Nucleus accumbens (tissue), 56 donors: Measurements from ENCODE around the gene OSBPL10.
"Not testable (repeated sequence)": the region's sequence is repeated elsewhere in the genome, so short reads cannot be mapped to it uniquely, and the experiment has no call there.

Source experiments
- DNase-seq, 56 donors: peaks; one replicate each; lab custom pipeline; 2025; lab: John Stamatoyannopoulos, UW

Gene OSBPL10

DNA sequence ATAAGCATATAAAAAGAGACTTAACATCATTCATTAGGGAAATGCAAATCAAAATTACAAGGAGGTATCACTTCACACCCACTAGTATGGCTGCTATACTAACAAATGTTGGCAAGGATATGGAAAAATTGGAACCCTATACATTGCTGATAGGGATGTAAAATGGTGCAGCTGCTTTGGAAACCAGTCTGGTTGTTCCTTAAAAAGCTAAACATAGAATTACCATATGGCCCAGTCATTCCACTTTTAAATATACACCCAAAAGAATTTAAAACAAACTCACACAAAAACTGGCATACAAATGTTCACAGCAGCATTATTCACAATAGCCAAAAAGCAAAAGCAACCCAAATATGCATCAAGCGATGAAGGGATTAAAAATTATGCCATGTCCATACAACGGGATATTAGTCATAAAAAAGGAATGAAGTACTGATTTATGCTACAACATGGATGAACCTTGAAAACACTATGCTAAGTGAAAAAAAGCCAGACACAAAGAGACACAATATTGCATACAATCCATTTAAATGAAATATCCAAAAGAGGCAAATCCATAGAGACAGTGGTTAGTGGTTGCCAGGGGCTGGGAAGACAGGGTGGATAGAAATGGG lies 118.3 kb downstream of the OSBPL10 start:
- no peak for DNase-seq

DNA sequence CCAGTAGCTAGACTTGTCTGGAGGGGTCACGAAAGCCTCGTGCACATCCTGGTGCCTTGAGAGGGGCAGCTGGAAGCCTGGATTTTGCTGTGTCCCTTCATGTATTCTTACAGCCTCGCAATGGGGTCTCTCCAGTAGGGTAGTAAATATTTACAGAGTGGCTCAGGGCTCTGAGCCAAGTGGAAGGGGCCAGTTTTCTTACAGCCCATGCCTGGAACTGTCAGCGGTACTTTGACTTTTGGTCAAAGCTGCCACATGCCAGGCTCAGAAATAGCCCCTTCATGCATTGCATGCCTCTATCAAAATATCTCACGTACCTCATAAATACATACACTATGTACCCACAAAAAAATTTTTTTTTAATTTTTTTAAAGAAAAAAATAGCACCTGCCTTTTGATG lies 119.2 kb downstream of the OSBPL10 start:
- DNase-seq = no peak

DNA sequence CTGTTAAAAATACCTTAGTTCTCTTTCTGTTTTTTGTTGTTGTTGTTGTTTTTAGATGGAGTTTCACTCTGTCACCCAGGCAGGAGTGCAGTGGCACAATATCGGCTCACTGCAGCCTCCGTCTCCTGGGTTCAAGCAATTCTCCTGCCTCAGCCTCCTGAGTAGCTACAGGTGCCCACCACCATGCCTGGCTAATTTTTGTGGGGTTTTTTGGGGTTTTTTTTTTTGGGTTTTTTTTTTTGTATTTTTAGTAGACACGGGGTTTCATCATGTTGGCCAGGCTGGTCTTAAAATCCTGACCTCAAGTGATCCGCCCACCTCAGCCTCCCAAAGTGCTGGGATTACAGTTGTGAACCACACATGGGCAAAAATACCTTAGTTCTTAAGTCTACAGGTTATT lies 120.4 kb downstream of the OSBPL10 start:
- DNase-seq = not testable (repeated sequence)

DNA sequence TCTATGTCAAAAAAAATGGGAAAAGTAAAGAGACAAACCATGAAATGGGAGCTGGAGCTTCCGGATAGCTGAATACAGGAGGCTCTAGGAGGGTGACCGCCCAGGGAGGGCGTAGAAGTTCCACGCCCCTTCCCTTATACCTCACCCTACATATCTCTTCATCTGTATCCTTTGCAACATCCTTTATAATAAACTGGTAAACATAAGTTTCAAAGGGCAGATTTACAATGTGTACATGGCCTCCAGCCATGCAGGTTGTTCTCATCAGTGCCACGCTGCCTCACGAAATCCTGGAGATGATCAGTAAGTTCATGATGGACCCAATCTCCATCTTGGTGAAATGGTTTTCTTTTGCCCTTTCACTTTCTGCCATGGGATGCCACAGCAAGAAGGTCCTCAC lies 121.8 kb downstream of the OSBPL10 start:
- DNase-seq = no peak

DNA sequence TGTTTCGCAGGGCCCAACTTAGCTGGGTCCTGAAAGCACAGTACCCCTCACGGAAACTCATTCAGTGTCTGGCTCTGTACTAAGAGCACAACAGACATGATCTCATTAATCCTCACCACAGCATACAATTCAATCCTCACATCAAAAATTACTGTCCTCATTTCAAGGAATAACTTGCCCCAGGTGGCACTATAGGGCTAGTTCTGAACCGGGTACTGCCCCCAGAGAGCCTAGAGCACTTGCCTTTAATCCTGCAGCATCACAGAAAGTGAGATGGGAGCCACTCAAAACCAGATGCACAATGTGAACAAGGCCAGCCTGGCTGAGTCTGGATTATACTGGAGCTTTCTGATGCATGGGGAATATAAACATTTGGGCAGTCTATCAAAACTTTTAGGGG lies 122.6 kb downstream of the OSBPL10 start:
- DNase-seq = no peak

DNA sequence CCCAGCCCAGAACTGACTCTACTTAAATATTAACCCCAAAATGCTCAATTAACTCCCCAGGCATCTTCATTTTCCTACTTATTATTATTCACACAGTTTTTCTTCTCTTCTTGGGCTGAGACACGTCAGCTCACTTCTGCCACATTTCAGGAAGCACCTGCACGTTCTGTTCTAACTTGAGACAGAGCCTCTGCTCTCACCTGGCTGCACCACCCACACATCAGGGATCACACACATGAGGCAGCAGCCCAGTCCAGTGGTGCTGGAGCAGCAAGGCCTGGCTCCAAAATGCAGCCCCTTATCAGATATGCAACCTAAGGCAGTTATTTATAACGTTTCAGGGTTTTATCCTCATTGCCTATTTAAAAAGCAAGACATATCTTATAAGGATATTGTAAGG lies 127.5 kb downstream of the OSBPL10 start:
- DNase-seq = no peak

DNA sequence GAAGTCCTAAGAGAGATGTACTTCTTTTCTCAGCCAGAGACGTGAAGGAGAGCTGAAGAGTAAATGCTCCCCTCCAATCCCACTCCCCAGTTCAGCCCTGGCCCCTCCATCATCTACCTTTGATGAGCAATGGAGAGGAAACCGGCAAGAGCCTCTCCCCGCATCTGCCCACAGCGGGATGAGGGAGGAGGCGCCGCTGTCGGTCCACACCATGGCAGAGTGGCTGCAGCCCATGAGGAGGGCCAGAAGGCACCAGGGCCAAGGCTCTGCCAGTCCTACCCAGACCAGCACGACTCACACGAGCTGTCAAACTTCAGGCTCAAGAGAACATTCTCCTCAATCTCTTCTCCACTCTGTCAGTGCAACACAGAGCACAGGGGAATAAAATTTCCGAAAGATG lies 129.8 kb downstream of the OSBPL10 start:
- DNase-seq = no peak

DNA sequence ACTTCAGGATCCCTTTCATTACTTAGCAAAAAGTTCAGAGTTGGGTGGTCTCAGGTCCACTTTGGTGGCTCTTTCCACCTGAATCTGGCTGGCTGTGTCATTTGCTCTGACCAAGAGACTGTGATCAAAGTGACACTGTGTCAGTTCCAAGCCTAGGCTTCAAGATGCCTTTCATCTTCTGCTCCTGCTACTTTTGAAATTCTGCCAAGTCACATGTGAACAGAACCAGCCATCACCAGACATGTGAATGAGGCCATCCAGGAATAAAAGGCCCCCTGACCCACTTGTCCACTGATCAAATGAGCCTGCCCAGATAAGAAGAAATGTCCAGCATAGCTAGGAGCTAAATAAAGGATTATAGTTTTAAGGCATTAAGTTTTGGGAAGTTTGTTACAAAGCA lies 132.2 kb downstream of the OSBPL10 start:
- no peak for DNase-seq

DNA sequence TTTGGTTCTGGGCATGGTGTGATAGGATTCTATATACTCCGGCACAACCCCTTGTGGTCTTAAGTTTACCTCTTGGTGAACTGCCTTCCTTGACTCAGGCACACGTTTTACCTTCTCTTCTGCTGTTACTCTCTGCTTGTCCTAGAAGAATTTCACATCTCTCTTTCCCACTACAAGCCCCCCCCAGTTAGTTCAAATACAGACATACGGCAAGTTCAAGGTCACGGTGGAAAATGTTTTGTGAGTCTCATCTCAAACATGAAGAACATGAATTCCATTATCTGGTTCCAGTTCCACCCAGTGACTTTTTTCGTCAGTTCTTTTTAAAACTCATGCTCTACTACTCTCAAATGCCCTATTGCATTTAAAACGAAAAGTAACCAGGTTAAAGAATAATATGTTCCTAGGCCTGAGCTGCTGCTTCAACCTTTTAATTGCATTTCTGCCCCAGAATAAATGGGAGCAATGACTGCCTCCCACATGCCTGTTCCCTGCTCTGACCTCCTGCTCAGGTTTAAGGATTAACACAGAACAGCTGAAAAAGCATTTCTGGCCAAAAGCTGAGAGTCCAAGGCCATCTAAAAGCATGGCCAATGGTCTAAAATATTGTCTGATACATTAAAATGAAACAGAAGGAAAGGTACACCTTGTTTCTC lies 132.8 kb downstream of the OSBPL10 start:
- DNase-seq = no peak

DNA sequence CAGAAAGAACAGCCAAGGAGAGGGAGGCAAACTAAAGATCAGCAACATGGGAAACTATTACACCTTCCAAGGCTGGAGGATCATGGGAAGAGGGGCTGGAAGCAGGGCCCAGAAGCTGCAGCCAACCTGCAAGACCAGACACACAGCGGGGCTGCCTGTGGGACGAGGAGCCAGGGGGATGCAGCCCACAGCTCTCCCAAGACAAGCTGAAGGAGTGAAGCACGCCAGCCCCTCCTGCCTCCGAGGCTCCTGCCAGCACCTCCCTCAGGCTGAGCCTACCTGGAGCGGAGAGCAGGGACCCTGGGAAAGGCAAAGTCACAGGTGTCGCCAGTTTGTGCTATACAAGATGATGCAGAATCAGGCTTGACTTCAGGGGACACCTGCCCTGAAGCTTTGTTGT lies 133.3 kb downstream of the OSBPL10 start:
- no peak for DNase-seq

DNA sequence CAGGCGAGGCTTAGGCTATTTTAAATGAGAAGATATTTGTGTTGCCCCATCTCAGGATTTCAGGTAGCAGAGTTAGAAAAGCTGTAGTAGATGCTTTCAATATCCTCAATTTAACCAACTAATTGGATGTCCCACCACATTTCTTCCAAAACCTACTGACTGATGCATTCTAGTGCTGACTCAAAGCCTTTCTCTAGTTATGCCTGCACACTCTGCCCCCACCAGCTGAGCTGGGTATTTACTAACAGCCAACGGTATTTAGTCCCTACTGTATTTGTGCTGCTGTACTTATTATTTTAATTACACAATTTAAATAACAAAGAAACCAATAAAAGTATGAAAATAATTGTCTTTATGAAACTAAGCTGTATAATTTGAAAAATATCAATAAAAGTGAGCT lies 139.5 kb downstream of the OSBPL10 start:
- DNase-seq = no peak

DNA sequence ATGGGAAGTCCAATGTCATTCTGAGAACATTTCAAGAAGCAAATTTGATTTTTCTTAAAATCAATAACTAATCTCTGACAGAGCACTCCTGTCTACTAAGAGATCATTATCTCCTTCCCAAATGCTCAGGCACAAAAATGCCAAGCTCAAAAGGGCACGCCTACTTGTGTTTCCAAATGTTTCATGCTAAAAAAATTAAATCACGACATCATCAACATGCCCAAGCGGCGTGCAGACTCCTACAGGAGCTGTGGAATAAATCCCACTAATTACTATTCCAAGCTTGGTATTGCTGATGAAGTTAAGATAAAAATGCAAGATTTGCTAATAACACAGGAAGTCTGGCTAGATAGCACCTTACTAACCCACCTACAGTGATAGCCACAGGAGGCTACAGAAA lies 140.8 kb downstream of the OSBPL10 start:
- no peak for DNase-seq

DNA sequence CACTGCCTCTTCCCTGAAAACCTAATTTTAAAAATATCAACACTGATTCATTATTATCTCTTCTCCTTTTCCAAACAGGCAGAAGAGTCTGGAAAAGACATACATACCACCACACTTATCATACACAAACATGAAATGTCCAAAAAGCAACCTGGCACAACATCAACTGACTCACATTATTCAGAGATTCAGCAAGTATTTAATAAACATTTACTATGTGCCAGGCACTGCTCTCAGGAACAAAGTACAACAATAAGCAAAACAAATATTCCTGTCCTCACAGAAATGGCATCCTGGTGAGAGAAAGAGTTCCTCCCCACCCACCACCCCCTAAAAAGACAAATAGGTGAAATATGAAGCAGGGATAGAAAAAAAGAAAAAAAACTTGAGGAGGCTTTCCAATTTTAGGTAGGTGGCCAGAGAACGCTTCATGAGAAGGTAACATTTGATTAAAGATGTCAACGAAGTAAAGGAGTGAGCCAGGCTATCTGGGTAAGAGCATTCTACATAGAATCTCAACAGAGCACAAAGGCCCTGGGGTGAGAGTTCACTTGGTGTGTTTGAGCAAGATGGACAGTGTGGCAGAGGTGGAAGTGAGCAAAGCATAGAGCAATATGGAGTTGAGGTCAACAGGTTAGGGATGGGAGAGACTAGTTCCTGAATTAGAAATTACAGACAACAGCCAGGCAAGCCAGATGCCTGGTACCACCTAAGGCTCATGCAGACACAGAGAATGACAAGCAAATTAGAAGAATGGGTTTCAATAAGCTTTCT lies 141.7 kb downstream of the OSBPL10 start:
- DNase-seq = no peak

DNA sequence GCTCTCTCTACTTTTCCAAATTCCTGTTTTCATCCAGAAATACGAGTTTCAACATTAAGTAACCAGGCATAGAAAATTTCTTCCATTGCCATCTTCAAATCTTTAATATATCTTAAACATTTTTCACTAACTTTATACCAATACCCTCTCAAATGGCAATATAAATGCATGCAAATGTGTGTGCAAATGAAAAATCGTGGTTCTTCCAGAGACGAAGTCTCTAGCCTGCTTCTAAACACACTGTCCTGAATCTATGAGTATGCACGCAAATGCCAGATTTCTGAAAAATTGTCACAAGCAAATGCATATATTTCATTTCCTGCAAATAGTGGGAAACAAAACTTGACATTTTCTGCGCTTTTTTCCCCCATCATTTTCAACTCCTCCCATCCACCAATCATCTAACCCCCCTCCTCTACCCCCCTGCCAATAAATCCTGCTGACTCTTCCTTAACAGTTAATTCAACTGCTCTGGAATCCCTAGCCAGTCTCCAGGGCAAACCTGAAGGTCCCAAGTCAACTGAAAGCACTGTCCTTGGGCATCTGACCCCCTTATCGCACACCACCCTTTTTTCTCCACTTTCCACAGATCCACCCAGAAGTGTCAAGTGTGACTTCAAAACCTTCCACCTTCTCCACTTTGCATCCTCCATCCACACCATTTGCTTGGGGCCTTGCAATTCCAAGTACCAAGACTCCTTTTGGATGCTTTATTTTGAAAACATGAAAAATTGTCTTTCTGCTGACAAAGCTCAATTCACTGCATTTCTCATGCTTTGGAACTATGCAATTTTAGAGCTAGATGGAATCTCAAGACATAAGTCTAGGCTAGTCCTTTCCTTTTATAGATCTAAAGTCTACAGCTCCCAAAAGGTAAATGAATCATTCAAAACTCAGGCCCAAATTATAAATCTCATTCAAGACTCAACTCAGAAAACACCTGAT lies 144.7 kb downstream of the OSBPL10 start:
- no peak for DNase-seq

DNA sequence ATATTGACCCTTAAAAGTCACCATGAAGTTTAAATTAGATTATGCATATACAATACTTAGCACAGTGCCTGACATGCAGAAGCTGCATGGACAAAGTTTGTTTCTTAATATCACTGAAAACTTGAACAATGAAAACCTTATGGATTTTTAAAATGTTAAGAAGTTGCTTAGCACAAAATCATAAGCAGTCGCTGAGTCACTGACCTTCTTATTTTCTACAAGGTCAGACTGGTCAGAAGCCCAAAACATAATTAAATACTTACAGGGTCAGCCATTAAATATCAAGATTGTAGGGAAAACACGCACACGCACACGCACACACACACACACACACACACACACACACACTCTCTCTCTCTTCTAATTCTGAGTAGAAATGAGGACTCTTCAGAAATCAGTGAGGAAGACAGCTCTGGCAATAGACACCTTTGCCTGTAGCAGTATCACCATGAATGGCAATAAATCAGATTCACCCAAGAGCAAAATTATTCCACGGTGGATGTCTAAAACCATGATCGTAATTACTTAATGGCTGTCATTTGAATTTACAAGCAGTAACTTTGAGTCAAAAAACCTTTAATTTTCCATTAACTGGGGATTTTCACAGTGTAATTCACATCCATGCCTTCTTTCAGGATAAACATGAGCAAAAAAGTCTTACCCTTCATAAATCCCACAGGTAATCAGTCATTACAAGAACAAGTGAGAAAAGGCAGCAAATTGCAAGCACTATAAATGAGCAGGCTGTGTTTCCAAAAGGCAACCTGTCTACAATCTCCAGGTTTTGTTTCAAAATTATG lies 147.5 kb downstream of the OSBPL10 start:
- no peak for DNase-seq

DNA sequence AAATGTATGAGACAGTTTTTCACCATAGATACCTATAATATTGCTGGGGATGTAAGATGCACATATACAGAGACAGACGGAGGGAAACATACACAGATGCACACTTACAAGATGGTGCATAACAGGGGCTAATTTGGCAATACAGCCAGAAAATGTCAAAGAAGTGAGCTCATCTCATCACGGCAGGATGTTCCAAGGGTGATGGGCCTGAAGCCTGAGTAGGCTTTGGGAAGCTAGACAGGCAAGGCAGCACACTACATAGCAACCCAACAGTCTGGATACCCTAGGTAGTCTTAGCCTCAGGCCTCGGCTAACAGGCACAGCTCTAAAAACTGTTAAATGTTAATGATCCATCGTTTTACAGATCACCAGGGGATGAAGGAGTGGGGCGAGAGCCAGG lies 148.5 kb downstream of the OSBPL10 start:
- no peak for DNase-seq

DNA sequence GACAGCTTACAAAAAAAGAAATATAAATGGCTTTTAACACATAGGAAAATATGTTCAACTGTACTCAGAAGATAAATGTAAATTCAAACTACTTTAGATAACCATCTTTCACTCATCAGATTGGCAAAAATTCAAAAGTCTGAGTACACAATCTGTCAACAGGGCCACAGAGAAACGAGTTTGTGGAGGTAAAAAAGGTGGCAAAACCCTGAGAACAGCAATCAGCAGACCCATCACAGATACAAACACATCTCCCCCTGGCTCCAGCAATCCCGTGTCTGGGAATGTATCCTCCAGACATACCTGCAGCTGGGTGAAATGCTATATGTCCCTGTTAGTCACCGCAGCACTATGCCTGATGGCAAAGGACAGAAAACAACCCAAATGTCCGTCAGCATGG lies 149.5 kb downstream of the OSBPL10 start:
- no peak for DNase-seq

DNA sequence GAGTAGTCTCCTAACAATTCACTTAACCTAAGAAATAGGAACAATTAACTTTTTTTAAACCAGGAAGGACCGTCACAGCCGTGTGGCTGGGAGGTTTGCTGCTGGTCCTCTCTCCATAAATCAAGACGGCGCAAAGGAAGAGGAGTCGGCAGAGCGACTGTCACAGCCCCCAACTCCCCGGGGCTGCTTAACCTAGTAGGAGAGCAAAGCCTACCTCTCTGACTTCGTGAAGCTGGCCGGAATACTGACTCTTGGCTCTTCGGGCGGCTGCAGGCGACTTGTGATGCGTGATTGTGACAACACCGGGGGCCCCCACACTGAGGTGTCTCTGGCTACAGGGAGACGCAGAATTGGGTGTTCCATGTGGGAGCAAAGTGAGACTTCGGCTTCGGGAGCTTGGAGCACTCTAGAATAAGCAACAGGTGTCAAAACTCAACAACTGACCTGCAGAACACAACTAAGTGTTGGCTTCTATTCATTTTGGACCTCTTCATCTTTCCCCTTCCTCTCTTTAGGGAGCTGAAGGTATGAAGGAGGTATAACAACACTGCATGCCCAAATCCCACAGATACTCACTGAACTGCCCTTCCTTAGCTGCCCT lies 151.1 kb downstream of the OSBPL10 start:
- DNase-seq = no peak

DNA sequence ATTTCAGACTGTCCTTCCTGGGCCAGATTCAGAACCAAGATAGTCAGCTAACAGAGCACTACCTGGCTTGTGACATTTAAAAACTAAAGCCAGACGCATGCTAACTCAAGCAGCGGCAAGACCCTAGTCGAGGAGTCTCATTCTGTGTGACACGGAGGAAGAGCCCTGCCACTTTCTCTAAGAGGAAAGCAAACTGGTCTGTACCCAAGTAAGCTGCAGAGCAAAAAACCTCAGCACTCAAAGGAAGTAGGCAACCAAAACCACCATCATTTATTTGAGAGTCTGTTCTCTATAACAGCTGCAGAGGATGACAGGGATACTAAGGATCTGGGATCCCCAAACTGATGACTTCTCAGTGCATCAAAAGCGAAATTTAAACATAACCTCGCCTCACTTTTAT lies 152.1 kb downstream of the OSBPL10 start:
- DNase-seq = no peak

DNA sequence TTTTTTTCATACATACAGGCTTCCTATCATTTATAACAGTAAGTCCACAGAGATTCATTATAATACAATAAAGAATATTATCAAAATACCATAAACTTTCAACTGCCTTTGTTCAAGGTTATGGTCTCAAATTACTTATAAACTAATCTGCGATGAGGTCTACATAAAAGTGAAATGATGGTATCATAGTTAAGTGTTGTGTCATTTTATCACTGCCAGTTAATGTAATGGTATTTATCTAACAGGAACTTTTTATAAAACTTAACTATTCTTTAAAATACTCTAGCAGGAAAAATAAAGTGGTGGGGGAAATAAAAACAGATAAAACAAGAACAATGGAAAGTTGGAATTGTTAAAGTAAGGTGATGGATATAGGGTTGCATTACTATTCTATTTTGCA lies 153.1 kb downstream of the OSBPL10 start:
- no peak for DNase-seq
